Measurements from ENCODE around the gene DMKN.

DMKN gene

DNA sequence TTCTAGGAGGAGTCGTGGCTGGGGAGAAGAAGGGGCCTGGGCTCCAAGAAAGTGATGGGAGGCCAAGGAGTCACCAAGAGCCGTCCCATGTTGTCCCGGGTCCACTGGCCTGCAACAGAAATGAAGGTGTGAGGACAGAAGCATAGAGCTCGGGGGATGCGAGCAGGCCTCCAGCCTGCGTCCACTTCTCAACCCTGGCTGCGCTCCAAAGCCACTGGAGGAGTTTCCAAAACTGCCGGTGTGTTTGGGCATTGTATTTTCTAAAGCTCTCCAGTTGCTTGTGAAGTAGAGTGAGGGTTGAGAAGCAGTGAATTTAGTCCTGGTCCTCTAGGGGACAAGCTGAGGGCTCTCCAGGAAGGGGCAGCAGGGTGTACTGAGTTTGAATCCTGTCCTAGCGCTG lies 52.4 kb downstream of the DMKN start:
- TF ChIP-seq, protein P1, sequence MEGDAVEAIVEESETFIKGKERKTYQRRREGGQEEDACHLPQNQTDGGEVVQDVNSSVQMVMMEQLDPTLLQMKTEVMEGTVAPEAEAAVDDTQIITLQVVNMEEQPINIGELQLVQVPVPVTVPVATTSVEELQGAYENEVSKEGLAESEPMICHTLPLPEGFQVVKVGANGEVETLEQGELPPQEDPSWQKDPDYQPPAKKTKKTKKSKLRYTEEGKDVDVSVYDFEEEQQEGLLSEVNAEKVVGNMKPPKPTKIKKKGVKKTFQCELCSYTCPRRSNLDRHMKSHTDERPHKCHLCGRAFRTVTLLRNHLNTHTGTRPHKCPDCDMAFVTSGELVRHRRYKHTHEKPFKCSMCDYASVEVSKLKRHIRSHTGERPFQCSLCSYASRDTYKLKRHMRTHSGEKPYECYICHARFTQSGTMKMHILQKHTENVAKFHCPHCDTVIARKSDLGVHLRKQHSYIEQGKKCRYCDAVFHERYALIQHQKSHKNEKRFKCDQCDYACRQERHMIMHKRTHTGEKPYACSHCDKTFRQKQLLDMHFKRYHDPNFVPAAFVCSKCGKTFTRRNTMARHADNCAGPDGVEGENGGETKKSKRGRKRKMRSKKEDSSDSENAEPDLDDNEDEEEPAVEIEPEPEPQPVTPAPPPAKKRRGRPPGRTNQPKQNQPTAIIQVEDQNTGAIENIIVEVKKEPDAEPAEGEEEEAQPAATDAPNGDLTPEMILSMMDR (conservative IDR thresholded peaks at IDR 0.05; ENCODE audit: low read depth, low read length), result no peak
- no peak for DNase-seq (ENCODE audit: low read depth)
- H3K4me3 ChIP-seq (ENCODE audit: low read depth, low read length), result no peak overlapping the region

DNA sequence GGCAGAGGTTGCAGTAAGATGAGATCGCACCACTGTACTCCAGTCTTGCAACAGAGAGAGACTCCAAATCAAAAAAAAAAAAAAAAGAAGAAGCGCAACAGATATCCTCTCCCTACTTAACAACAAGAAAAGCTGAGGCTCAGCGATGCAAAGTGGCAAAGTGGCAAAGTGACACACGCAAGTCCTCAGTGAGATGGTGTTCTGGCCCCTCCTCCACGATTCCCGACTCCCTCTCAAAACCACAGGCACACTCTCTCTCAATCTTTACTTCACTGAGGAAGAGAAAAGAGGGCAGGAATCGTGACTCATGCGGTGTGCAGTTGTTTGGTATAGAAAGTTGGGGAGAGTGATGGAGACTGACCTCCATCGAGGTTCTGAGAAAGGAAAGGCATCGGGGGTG lies 52.8 kb downstream of the DMKN start:
- H3K4me3 ChIP-seq (ENCODE audit: low read depth, low read length), result no peak overlapping the region
- TF ChIP-seq, protein P1 (conservative IDR thresholded peaks at IDR 0.05; ENCODE audit: low read depth, low read length), result no peak
- no peak for DNase-seq (ENCODE audit: low read depth)

DNA sequence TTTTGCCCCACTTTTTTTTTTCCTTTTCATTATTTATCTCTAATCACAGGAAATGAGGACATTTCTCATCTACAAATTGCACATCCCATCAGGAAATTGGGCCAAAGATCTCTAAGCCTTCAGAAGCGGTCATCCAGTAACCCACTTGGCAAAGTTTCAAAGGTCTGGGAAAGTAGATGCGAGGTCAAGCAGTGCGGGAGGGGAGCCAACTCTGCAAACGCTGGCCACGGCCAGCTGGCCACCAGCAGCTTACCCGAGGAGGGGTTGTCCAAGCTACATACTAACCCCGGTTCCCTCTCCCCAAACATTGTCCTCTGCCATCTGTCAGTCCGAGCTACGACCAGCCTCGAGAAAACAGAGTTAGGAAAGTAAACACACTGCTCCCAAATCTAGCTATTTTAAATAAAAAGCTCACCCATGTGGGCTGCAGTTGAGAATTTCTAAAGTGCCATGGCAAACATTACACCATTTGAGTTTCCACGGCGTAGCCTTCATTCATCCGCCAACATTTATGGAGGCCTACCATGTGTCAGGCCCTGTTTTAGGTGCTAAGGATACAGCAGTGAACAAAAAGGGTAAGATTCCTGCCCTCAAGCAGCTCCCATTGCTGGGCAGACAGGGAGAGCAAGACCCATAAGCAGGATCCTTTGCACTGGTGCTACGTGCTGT lies 53.9 kb downstream of the DMKN start:
- H3K4me3 ChIP-seq (ENCODE audit: low read depth, low read length), result no peak overlapping the region
- TF ChIP-seq, protein P1 (conservative IDR thresholded peaks at IDR 0.05; ENCODE audit: low read depth, low read length), result no peak
- peak; percentile 74 for DNase-seq (ENCODE audit: low read depth)

DNA sequence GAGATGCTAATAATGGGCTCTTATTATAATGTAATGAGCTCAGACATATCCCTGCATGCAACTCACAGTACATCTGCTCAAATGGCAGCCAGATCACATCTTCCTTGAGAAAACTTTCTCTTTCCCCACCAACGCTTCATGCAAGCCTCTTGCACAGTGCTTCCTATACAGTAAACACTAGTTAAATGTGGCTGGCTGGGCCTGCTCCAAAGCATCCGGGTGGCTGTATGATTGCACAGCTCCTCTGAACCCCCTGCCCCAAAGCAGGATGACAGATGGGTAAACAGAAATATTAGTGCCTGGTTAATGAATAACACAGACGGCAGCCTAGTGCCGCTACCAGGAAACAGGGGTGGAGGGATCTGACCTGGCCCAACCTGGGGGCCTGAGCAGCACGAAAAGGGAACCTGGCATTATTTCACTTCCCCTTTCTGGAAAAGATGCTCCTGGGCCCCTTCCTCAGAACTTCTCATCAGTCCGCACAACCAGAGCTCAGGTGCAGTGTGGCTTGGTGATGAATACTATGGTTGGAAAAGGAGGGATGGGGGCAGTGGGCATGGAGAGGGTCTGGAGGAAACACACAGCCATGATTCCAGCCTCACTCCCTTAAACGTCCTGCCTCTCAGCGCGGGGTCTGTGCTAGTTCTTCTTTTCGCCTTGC lies 54.6 kb downstream of the DMKN start:
- TF ChIP-seq, protein P1 (conservative IDR thresholded peaks at IDR 0.05; ENCODE audit: low read depth, low read length), result no peak
- DNase-seq (ENCODE audit: low read depth), result no peak
- no peak overlapping the region for H3K4me3 ChIP-seq (ENCODE audit: low read depth, low read length)

DNA sequence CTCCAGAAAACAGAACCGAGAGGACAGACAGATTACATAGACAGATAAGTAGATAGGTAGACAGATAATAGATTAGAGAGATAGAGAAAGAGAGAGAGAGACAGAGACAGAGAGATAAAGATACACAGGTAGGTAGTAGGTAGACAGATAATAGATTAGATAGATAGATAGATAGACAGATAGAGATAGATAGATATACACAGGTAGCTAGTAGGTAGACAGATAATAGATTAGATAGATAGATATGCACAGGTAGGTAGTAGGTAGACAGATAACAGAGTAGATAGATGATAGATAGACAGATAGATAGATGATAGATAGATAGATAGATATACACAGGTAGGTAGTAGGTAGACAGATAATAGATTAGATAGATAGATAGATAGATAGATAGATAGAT lies 55.3 kb downstream of the DMKN start:
- TF ChIP-seq, protein P1 (conservative IDR thresholded peaks at IDR 0.05; ENCODE audit: low read depth, low read length), result no peak
- no peak overlapping the region for H3K4me3 ChIP-seq (ENCODE audit: low read depth, low read length)
- DNase-seq (ENCODE audit: low read depth), result no peak

DNA sequence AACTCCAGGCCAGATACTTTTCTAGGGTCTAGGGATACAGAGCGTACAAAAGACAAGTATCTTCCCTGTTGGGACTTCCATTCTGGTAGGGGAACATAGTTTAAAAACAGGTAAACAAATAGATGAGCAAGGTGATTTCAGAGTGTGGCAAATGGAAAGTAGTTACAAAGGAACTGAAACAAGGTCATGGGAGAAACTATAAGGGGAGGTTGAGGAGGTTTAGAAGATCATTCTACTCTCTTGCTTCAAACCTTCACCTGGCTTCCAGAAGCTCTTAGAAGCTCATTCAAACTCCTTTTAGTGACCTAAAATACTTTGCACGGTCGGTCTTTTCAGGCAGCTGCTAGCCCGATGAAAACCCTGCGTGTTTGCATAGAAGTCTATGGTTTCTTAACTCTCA lies 56.3 kb downstream of the DMKN start:
- no peak for DNase-seq (ENCODE audit: low read depth)
- no peak overlapping the region for H3K4me3 ChIP-seq (ENCODE audit: low read depth, low read length)
- TF ChIP-seq, protein P1 (conservative IDR thresholded peaks at IDR 0.05; ENCODE audit: low read depth, low read length), result no peak

Measured in choroid plexus epithelial cell (primary cell).